ENCODE data around the gene KRTAP5-8. TPM values are rescaled to one million over a fixed set of nuclear protein-coding genes. Genes with fewer than 3 reads are reported as not detected.

KRTAP5-8 gene
- total RNA-seq, 1 experiment from 2014 or later = not detected

GRCh38 chr11:71548716-71549151, 10.9 kb downstream of the KRTAP5-8 start:
- H3K4me3 ChIP-seq (ENCODE audit: low read depth in 2 of 2, low read length in 2 of 2) = no peak overlapping the region
- in situ Hi-C loops (cut with HindIII; ENCODE audit: low pct_unique_long_range_greater_than_20kb, low sequenced_read_pairs) = no loop called here
- no peaks in the 10 kb centered on the region for H3K36me3 ChIP-seq (ENCODE audit: control insufficient read depth, insufficient read depth, low read length)
- ATAC-seq (no peak), DNase-seq (ENCODE audit: low read depth, low spot score) (no peak)
- POLR2A ChIA-PET = no interaction called here
- H3K27me3 ChIP-seq (ENCODE audit: control insufficient read depth, insufficient read depth, low read length) = peaks cover 9% of the 10 kb centered on the region; the same call in 1 of the 2 replicates
- no peak overlapping the region for H3K27ac ChIP-seq (ENCODE audit: low read length)
- no peaks in the 10 kb centered on the region for H3K9me3 ChIP-seq (ENCODE audit: control insufficient read depth, insufficient read depth, low read depth, low read length)
- TF ChIP-seq SIN3A (IDR thresholded peaks at IDR 0.05; ENCODE audit: borderline replicate concordance, insufficient read depth, low read depth, low read length) (no peak), TCF7L2 (IDR thresholded peaks at IDR 0.05; ENCODE audit: low read depth, low read length) (no peak), CTCF (IDR thresholded peaks at IDR 0.05) (no peak), REST (IDR thresholded peaks at IDR 0.05; ENCODE audit: insufficient read depth in 1 of 2, low read depth in 2 of 2, low read length in 1 of 2) (no peak), POLR2AphosphoS5 (IDR thresholded peaks at IDR 0.05; ENCODE audit: low read depth, low read length) (no peak)
- no peaks in the 10 kb centered on the region for H3K4me1 ChIP-seq (ENCODE audit: control insufficient read depth, insufficient read depth, low read length)
- BruUV-seq (replicated peaks) = no TSS peak
- CTCF ChIA-PET = interaction anchor here (1.0 kb wide), 1 partner anchor 31 kb away, joined by 3 read pairs; no protein-coding TSS in a partner anchor
- intact Hi-C loops (cut with micrococcal nuclease; ENCODE audit: unreplicated experiment) = no loop called here

GRCh38 chr11:71551711-71552110, 13.9 kb downstream of the KRTAP5-8 start:
- CTCF ChIA-PET = no interaction called here
- no TSS peak for BruUV-seq (replicated peaks)
- POLR2A ChIA-PET = no interaction called here

More at GRCh38 chr11:71551711-71552110, 13.9 kb downstream of the KRTAP5-8 start:
- Histone ChIP-seq H3K4me3 (ENCODE audit: low read depth in 2 of 2, low read length in 2 of 2) (no peak overlapping the region), H3K27ac (ENCODE audit: low read length) (no peak overlapping the region), H3K4me1 (ENCODE audit: control insufficient read depth, insufficient read depth, low read length) (no peaks in the 10 kb centered on the region), H3K9me3 (ENCODE audit: control insufficient read depth, insufficient read depth, low read depth, low read length) (no peaks in the 10 kb centered on the region), H3K36me3 (ENCODE audit: control insufficient read depth, insufficient read depth, low read length) (no peaks in the 10 kb centered on the region), H3K27me3 (ENCODE audit: control insufficient read depth, insufficient read depth, low read length) (peaks cover 7% of the 10 kb centered on the region; the same call in 1 of the 2 replicates)
- no peak for ATAC-seq
- in situ Hi-C loops (cut with HindIII; ENCODE audit: low pct_unique_long_range_greater_than_20kb, low sequenced_read_pairs) = no loop called here
- TF ChIP-seq TCF7L2 (IDR thresholded peaks at IDR 0.05; ENCODE audit: low read depth, low read length) (no peak), POLR2AphosphoS5 (IDR thresholded peaks at IDR 0.05; ENCODE audit: low read depth, low read length) (no peak), SIN3A (IDR thresholded peaks at IDR 0.05; ENCODE audit: borderline replicate concordance, insufficient read depth, low read depth, low read length) (no peak), CTCF (IDR thresholded peaks at IDR 0.05) (no peak), REST (IDR thresholded peaks at IDR 0.05; ENCODE audit: insufficient read depth in 1 of 2, low read depth in 2 of 2, low read length in 1 of 2) (no peak)
- DNase-seq (ENCODE audit: low read depth, low spot score) = no peak
- intact Hi-C loops (cut with micrococcal nuclease; ENCODE audit: unreplicated experiment) = no loop called here
